HG03432 (cell line): ENCODE measurements around the gene POU2F1.

Source experiments
- ATAC-seq: cut with Tn5 transposase; IDR thresholded peaks from one replicate; pipeline ENCODE4 v1.9.1; 2021; ENCODE audit warnings: mild to moderate bottlenecking, moderate library complexity; ENCODE audit not compliant: unreplicated experiment

POU2F1 gene

DNA sequence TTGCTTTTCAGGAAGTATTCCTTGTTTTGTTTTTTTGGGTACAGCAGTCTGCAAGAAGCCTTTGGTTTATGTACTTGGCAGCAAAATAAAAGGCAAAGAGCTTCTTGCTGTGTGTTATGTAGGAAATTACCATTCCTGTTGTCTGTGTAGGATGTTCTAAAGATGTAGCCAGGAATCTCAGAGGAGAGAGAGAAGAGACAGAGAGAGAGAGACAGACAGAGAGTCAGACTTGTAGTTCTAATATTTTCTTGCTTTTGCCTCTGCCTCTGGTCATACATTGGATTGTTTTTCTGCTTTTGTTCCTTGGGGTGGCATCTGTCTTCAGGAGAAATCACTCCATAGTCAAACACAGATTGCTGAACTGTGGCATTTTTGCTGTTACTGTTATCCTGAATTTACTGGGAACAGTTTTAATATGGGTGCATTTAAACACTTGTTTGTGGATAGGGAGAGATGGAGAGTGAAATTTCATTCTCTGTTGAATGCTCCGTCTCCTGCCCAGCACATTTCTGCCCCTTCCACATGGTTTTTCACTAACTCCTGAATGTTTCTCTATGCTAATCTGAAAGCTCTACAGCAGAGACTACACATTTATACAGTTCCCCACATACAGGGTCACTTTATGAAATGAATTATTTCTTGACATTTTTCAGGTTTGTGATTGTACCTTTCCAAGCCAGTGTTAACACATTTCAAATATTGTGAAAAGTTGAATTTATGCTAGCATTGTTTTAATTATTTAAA is 49.8 kb downstream of the POU2F1 start:
- no peak for ATAC-seq

- ATAC-seq, result no peak
These were observed 51.8 kb downstream of the POU2F1 start for GRCh38 chr1:167272369-167272957.

- no peak for ATAC-seq
These were observed 52.5 kb downstream of the POU2F1 start for GRCh38 chr1:167273027-167273800.

DNA sequence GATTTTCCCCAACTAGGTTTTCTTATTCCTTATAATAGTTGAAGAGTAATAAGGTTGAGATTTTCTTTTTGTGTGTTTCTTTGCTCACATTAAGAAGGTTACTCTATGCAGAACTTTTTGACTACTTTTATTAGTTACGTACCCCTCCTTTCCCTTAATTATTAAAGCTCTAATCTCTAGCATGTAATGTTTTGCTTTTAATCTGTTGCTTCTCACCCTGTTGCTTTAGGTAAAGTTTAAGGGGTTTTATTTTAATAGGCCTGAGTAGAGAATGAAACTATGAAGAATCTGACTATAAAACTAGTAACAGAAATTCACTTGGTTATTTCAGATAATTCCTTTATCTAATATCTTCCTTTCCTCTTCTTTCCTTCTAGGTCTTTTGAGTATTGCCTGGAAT is 53.4 kb downstream of the POU2F1 start:
- ATAC-seq, result no peak

- peak; percentile 94 for ATAC-seq
These were observed 56.3 kb downstream of the POU2F1 start for GRCh38 chr1:167276969-167277368.

DNA sequence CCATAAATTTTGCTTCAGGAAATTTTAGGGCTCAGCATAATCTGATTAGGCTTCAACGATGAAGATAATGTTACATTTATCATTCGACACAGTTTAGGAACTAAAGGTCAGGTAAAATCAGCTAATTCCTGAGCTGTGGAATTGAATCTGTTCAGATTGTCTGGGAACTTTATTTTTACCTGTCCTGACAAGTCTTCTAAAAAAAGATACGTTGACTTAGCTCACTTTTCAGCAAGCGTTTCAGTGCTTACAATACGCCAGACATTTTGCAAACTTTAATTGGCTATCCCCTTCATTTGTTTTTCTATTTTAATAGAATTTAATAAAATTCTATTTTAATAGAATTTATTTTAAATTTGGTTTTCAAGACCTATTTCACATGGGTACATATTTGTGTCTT is 57.8 kb downstream of the POU2F1 start:
- no peak for ATAC-seq

DNA sequence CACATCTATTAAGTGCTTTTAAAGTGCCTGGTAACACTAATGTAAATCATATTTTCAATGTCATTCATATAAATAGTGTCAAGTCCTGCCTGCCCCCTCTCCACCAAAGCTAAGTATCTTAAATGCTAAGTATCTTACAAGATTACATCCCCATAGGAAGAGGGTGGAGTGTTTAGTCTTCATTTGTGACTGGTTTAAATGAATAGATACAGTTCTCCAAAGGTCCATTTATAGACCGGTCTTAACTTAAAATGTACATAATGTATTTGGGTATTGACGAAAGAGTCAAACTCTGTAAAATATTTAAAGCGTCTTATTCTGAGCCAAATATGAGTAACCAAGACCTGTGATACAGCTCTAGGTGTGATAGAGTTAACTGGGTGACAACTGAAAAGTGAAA is 60.2 kb downstream of the POU2F1 start:
- ATAC-seq, result no peak

DNA sequence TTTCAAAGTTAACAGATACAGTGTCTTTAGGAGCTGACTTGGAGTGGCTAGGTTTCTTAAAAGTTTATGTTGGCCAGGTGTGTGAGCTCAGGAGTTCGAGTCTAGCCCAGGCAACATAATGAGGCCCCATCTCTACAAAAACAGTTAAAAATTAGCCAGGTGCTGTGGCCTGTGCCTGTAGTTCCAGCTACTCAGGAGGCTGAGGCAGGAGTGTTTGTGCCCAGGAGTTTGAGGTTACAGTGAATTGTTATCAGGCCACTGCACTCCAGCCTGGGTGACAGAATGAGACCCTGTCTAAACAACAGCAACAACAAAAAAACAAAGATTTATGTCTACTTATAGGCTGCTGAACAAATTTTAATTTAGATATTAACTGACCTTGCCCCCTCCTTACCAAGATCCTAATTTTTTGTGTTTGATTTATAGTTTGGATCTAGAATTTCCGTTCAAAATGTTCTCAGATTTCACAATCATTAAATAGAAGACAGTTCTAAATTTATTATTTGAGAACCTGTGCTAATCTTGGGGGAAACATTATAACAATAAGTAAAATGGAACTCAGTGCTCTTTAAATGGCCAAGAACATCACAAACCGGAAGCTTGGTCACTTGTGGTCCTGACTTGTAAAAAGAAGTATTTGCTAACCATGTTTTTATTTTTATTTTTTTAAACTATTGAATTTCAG is 67.8 kb downstream of the POU2F1 start:
- no peak for ATAC-seq

- ATAC-seq, result no peak
These were observed 68.4 kb downstream of the POU2F1 start for GRCh38 chr1:167289075-167289442.

DNA sequence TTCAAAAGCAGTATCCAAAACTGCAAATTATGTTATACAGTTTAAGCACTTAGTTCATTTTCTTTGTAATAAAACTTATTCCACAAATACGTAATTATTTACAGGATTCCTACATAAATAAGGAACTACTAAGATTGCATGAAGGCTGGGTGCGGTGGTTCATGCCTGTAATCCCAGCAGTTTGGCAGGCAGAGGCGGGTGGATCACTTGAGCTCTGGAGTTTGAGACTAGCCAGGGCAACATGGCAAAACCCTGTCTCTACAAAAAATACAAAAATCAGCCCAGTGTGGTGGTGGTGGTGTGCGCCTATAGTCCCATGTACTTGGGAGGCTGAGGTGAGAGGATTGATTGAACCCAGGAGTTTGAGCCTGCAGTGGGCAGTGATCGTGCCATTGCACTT is 69.3 kb downstream of the POU2F1 start:
- ATAC-seq, result no peak

DNA sequence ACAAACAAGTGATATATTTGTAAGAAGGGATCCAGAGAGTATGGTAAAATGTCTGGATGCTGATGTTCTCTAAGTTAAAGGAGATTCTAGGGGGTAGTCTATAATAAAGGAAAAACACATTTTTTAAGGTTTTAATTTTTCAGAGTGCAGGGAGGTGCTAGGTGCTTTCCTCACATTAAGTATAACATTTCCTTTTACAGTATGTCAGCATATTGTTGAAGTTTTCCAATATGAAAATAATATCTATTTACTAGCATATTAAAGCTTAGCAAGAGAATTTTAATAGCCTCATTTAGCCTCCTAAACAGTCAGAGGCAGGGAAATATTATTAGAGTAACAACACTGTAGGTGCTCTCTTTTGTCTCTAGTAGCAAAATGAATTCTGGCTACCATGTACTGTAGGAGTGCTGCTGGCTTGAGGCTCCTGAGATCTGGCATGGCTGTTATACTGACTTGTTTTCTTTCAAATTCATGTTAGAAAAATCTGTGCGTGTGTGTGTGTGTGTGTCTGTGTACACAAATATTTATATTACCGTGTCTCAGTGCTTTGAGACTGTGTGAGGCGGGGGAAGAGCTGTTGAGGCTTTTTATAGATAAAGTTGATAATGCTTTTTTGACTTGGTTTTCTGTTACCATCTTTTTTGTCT is 71.0 kb downstream of the POU2F1 start:
- ATAC-seq, result no peak

GRCh38 chr1:167292216-167292615 is 71.5 kb downstream of the POU2F1 start:
- no peak for ATAC-seq

DNA sequence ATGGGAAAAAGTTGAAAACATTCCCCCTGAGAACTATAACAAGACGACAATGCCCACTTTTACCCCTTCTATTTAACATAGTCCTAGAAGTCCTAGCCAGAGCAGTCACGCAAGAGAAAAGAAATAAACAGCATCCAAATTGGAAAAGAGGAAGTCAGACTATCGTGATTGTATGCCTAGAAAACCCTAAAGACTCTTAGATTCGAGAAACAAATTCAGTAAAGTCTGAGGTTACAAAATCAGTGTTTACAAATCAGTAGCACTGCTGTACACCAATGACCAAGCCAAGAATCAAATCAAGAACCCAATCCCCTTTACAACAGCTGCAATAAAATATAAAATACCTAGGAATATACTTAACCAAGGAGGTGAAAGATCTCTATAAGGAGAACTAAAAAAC is 72.4 kb downstream of the POU2F1 start:
- no peak for ATAC-seq

DNA sequence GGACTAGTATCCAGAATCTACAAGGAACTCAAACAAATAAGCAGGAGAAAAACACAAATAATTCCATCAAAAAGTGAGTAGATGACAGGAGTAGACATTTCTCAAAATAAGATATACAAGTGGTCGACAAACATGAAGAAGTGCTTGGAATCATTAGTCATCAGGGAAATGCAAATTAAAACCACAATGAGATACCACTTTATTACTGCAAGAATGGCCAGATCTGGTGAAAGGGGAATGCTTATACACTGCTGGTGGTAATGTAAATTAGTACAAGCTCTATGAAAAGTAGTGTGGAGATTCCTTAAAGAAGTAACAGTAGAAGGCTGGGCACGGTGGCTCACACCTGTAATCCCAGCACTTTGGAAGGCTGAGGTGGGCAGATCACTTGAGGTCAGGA is 73.8 kb downstream of the POU2F1 start:
- no peak for ATAC-seq

DNA sequence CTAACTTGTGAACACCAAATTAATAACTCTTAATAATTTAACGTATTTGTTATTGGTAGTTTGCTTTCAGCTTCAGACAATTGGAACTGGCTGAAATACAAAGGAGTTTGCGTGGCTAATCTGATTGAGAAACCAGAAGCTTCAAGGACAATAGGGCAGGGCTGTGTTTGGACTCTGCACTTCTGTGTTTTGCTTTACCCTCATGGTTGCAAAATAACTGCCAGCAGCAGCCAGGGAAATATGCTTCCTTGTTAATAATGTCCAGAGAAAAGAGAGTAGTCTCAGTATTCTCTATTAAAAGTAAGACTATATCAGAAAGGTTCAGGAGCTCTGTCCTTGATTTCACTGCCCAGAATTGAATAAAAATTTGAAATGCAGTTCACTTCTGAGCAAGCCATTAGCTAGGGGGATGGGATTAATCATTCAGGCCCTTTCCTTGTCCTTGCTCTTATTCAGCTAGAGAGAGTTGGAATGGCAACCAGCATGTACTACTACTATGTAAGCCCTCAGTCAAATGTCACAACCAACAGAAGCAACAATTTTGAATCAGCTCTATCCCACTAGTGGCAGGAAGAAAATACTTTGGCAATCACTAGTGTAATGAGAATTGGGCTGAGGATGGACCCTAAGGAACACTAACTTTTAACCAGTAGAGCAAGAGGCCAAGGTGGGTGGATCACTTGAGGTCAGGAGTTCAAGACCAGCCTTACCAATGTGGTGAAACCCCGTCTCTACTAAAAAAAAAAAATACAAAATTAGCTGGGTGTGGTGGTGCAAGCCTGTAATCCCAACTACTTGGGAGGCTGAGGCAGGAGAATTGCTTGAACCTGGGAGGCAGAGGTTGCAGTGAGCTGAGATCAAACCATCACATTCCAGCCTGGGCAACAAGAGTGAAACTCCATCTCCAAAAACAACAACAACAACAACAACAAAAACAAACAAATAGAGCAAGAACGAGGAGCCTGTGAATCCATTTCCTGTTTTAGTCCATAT is 76.8 kb downstream of the POU2F1 start:
- no peak for ATAC-seq

DNA sequence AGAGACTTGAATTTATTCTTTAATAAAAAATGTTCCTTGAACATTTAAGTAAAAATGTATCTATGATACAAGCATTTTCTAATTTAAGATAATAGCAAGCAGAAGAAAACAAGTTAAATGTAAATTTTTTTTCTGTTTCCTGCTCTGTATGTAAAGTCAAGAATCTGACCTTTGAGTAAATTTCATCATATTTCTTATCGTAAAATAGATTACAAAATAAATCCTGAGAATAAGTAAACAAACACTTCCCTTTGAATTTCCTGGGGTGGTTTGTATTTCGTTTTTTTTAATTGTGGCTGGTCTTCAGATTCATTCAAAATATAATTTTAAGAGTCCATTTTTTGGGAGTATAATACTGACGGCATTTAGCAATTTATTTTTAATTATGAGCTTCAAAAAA is 77.6 kb downstream of the POU2F1 start:
- ATAC-seq, result no peak

GRCh38 chr1:167301355-167301754 is 80.7 kb downstream of the POU2F1 start:
- no peak for ATAC-seq

- ATAC-seq, result no peak
These were observed 83.5 kb downstream of the POU2F1 start for GRCh38 chr1:167304165-167304564.

DNA sequence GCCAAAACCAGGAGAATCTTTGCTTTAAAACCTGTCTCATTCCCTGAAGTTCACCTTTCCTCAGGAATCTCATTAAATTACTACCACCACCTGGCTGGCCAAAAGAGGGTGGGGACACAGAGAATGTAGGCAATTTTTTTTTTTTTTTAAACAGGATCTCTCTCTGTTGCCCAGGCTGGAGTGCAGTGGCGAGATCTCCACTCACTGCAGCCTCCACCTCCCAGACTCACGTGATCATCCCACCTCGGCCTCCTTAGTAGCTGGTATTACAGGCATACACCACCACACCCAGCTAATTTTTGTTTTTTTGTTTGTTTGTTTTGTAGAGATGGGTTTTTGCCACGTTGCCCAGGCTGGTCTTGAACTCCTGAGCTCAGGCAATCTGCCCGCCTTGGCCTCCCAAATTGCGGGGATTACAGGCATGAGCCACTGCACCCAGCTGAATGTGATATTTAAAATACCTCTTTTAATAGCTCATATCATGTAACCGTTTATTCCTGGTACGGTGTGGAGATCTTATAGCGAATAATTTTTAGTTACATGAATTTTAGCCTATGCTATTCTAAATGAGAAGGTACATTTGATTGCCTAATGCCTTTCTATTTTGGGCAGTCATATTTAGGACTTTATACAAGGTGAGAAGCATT is 84.5 kb downstream of the POU2F1 start:
- no peak for ATAC-seq
